ENCODE data around the gene MARCHF10. TPM values are rescaled to one million over a fixed set of nuclear protein-coding genes. Genes with fewer than 3 reads are reported as not detected.

MARCHF10 gene

Small RNAs within 50 kb of the gene (small RNA-seq; reads per million reads assigned to genes)
- gene RF00019 (ENCODE audit: low read depth) (not detected), gene RNU6-446P (ENCODE audit: low read depth) (not detected)

All from mesenchymal stem cell (in vitro differentiated cells and primary cell).